RWPE2 (cell line): Measurements from ENCODE around the gene AMZ1.

Experiments used
- ATAC-seq: fragments of 200-7000 bp; cut with Tn5 transposase; 3 replicates; pipeline ENCODE4 v1.9.1; 2021; ENCODE audit warnings: low read depth
- DNase-seq: peaks from one replicate; pipeline ENCODE4 v3.0.0-alpha.2; 2020; ENCODE audit warnings: low spot score
- H3K27ac ChIP-seq: fragments of 450-650 bp; 2 replicates; pipeline ENCODE4 v1.5.1; 2017; ENCODE audit warnings: mild to moderate bottlenecking; ENCODE audit not compliant: poor library complexity, severe bottlenecking
- H3K27me3 ChIP-seq: fragments of 250-450 bp; sonication (Bioruptor Pico); 2 replicates; pipeline ENCODE4 v1.5.1; 2021; ENCODE audit warnings: mild to moderate bottlenecking, moderate library complexity; ENCODE audit not compliant: insufficient read depth, poor library complexity, severe bottlenecking
- H3K36me3 ChIP-seq: fragments of 250-450 bp; sonication (Bioruptor Pico); 2 replicates; pipeline ENCODE4 v1.5.1; 2020; ENCODE audit warnings: low read depth, mild to moderate bottlenecking, moderate library complexity
- H3K4me1 ChIP-seq: fragments of 250-450 bp; sonication (Bioruptor Pico); 2 replicates; pipeline ENCODE4 v1.5.1; 2021; ENCODE audit warnings: mild to moderate bottlenecking, moderate library complexity; ENCODE audit not compliant: insufficient read depth, poor library complexity, severe bottlenecking
- H3K4me3 ChIP-seq: fragments of 250-450 bp; sonication (Bioruptor Pico); 2 replicates; pipeline ENCODE4 v1.5.1; 2021; ENCODE audit warnings: mild to moderate bottlenecking, moderate library complexity; ENCODE audit not compliant: severe bottlenecking
- H3K9me3 ChIP-seq: fragments of 250-450 bp; sonication (Bioruptor Pico); 2 replicates; pipeline ENCODE4 v1.5.1; 2021; ENCODE audit warnings: mild to moderate bottlenecking, moderate library complexity; ENCODE audit not compliant: severe bottlenecking
- CTCF ChIP-seq: fragments of 450-650 bp; IDR thresholded peaks from one replicate; pipeline ENCODE4 v1.5.1; 2017; ENCODE audit warnings: mild to moderate bottlenecking, moderate library complexity; ENCODE audit not compliant: poor library complexity, severe bottlenecking

The AMZ1 gene

GRCh38 chr7:2764621-2765020 lies 76.6 kb downstream of the AMZ1 start:
- DNase-seq = no peak
- Histone ChIP-seq H3K9me3 (no peaks in the 10 kb centered on the region), H3K36me3 (peaks cover 12% of the 10 kb centered on the region; the same call in 1 of the 2 replicates), H3K4me1 (no peaks in the 10 kb centered on the region), H3K27ac (no peak overlapping the region), H3K4me3 (no peak overlapping the region), H3K27me3 (no peaks in the 10 kb centered on the region)
- ATAC-seq = no peak
- no peak for TF ChIP-seq CTCF
